GM12891 (cell line): ENCODE results near the gene CDK19.

Source experiments
- POLR2AphosphoS5 ChIP-seq: IDR thresholded peaks from 2 replicates; pipeline ENCODE4 v1.6.1; 2011; ENCODE audit warnings: low read depth, low read length, control low read depth
- TAF1 ChIP-seq: IDR thresholded peaks from 2 replicates; pipeline ENCODE4 v1.6.1; 2011; ENCODE audit warnings: low read depth, low read length, control low read depth

DNA sequence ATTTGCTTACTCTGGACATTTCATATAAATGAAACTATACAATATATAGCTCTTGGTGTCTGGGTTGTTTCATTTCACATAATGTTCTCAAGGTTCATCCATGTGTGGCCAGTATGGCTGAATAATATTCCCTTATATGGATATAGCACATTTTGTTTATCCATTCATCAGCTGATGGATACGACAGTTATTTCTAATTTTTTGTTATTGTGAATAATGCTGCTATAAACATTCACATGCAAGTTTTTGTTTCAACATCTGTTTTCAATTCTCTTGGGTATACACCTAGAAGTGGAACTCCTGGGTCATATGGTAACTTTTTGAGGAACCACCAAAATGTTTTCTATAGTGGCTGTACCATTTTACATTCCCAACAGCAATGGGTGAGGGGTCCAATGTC, 101.1 kb downstream of the CDK19 start:
- no peak for TF ChIP-seq TAF1
- no peak for TF ChIP-seq POLR2AphosphoS5
